B cell (primary cell): ENCODE measurements around the gene ERBB2.

Experiments used
- EZH2 ChIP-seq: IDR thresholded peaks from 2 replicates; pipeline ENCODE4 v1.6.1; 2012; ENCODE audit warnings: borderline replicate concordance, low read depth, mild to moderate bottlenecking, moderate library complexity, low read length; ENCODE audit not compliant: insufficient read depth, poor library complexity, severe bottlenecking
- TF ChIP-seq, protein P1 (sequence below): fragments of 200-600 bp; IDR thresholded peaks from one replicate; pipeline ENCODE4 v1.8.0; 2022; ENCODE audit warnings: antibody characterized with exemption, mild to moderate bottlenecking

GRCh38 chr17:39653316-39653661 is 46.6 kb upstream of the ERBB2 start:
- TF ChIP-seq, protein P1, sequence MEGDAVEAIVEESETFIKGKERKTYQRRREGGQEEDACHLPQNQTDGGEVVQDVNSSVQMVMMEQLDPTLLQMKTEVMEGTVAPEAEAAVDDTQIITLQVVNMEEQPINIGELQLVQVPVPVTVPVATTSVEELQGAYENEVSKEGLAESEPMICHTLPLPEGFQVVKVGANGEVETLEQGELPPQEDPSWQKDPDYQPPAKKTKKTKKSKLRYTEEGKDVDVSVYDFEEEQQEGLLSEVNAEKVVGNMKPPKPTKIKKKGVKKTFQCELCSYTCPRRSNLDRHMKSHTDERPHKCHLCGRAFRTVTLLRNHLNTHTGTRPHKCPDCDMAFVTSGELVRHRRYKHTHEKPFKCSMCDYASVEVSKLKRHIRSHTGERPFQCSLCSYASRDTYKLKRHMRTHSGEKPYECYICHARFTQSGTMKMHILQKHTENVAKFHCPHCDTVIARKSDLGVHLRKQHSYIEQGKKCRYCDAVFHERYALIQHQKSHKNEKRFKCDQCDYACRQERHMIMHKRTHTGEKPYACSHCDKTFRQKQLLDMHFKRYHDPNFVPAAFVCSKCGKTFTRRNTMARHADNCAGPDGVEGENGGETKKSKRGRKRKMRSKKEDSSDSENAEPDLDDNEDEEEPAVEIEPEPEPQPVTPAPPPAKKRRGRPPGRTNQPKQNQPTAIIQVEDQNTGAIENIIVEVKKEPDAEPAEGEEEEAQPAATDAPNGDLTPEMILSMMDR = no peak
- no peak for TF ChIP-seq EZH2
